Activated T-helper 2 cell treated with anti-CD3 and anti-CD28 coated beads, Interferon-gamma antibody, Interleukin-2, Interleukin-4, amounts not matched to agents 10 μg/mL and 5 μg/mL and 100 μg/mL, durations not matched to agents 14 hours and 24 hours and 36 hours (primary cell): ENCODE data around the gene JAK1. TPM values are rescaled to one million over a fixed set of nuclear protein-coding genes. Genes with fewer than 3 reads are reported as not detected.

Experiments
- DNase-seq: peaks from one replicate; pipeline ENCODE4 v3.0.0; 2021; ENCODE audit warnings: low spot score
- H3K27ac Mint-ChIP-seq: one replicate; pipeline ENCODE4 v1.8.0; 2021; ENCODE audit warnings: mixed read lengths
- H3K27me3 Mint-ChIP-seq: one replicate; pipeline ENCODE4 v1.8.0; 2021; ENCODE audit warnings: low read depth, mixed read lengths
- H3K36me3 Mint-ChIP-seq: one replicate; pipeline ENCODE4 v1.8.0; 2021; ENCODE audit warnings: low read depth, mixed read lengths
- H3K4me1 Mint-ChIP-seq: one replicate; pipeline ENCODE4 v1.8.0; 2021; ENCODE audit warnings: low read depth, mixed read lengths
- H3K4me3 Mint-ChIP-seq: one replicate; pipeline ENCODE4 v1.8.0; 2021; ENCODE audit warnings: low read depth, mild to moderate bottlenecking, moderate library complexity, mixed read lengths
- H3K9me3 Mint-ChIP-seq: one replicate; pipeline ENCODE4 v1.8.0; 2021; ENCODE audit warnings: mixed read lengths
- intact Hi-C: fragments of 100-400 bp; cut with micrococcal nuclease; formaldehyde crosslinking; loops from one replicate; pipeline ENCODE4 v1.15.1; 2023
- total RNA-seq: library from RNA; stranded (reverse); gene quantifications from 2 replicates; pipeline ENCODE4 v1.2.3, GENCODE V29; 2022

Gene JAK1
- total RNA-seq, 1 donor from 2014 or later = 99.9 TPM

DNA sequence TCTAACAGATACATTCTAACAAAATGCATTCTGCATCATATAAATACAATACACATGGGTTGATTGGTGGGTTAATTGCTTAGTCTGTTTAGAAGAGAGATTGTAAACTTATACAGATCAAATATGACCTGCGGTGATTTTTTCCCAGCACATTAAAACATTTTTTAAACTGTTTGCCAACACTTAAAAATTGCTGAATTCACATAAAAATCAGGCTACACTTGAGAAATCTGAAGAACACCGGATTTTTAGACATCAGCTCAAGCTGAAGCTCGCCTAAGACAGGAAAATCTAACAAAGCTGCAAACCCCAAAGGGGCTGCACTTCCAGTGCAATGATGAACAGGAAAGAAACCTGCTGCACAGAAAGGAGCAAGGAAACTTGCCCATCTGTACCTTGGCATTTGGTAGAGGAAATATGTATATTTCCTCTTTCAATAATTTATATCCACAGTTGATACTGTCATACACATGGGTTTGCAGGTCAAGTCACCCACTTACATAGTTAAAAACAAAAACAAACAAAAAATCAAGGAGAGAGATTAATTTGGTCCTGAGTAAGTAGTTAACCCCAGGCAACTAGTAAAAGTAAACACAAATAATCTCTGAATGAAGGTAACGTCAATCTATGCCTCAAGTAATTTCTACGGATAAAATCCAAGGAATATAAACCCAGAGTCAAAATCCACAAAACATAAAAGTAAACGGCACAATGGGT, 30.4 kb upstream of the JAK1 start:
- peaks cover 7% of the 10 kb centered on the region for H3K27me3 Mint-ChIP-seq
- H3K9me3 Mint-ChIP-seq = peaks cover 13% of the 10 kb centered on the region
- DNase-seq = no peak
- H3K27ac Mint-ChIP-seq = no peak overlapping the region
- H3K36me3 Mint-ChIP-seq = no peaks in the 10 kb centered on the region
- H3K4me3 Mint-ChIP-seq = no peak overlapping the region
- peaks cover 16% of the 10 kb centered on the region for H3K4me1 Mint-ChIP-seq
- intact Hi-C loops = no loop called here

DNA sequence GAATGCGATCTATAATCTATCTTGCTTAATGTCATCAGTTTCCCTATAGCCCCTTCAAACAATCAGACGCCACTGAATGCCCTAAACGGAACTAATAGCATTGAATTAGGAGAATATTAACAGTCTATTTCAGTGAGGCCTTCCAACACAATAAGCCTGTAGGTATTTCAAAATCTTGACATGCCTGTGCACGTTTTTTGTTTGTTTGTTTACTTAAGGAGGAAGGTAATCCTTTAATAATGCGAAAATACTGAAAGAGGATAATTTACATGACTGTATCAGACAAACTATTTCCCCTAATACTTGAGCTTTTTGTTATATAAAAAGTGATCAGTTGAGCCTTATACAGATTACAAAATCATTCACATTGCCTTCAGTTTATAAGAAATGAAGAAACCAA, 29.0 kb upstream of the JAK1 start:
- intact Hi-C loops = no loop called here
- no peak overlapping the region for H3K4me3 Mint-ChIP-seq
- H3K4me1 Mint-ChIP-seq = peaks cover 7% of the 10 kb centered on the region
- H3K27ac Mint-ChIP-seq = no peak overlapping the region
- no peaks in the 10 kb centered on the region for H3K36me3 Mint-ChIP-seq
- peaks cover 13% of the 10 kb centered on the region for H3K9me3 Mint-ChIP-seq
- no peak for DNase-seq
- peaks cover 7% of the 10 kb centered on the region for H3K27me3 Mint-ChIP-seq

DNA sequence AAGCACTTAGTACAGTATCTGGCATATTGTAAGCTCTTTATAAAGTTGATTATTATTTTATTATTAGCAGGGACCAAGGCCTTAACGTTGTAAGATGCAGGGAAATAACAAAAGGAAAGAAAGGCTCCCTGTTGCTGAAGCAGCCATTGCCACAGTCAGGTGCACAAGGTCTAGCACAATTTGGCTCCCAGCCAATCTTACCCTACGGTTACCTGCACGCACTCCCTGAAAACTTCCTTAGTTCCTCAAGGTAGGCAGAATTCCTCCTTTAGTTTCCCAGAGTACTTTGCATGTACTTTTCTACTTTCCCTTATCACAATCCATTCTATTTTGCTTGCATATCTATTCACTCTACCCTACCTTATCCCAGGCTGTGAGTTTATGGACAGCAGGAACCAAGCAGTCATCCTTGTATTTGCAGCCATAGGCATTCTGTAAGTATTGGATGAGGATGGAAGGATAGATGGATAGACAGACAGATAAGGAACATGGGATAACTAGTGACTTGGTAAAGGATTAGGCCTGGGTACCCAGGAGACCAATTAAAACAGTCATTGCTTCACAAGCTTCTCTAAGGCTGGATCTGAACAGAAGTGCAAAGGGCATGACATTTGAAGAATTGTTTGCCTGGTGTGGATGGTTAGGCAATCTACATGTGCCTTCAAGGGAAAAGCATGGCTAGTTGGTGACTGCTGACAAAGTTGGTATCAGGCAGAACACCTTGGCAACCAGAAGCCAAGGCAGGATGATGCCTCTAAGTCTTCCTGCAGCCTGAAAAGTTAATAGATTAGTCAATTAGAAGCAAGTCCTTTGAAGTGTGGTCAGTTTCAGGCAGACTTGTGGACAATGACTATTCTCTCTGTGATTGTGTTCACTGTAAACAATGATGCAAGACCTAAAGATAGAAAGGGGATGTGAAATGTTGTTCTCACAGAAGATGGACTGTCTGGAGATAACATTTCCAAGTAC, 20.8 kb upstream of the JAK1 start:
- Mint-ChIP-seq H3K4me3 (no peak overlapping the region), H3K27me3 (peaks cover 6% of the 10 kb centered on the region), H3K27ac (no peak overlapping the region), H3K4me1 (peaks cover 4% of the 10 kb centered on the region), H3K36me3 (no peaks in the 10 kb centered on the region), H3K9me3 (no peaks in the 10 kb centered on the region)
- DNase-seq = no peak
- intact Hi-C loops = no loop called here

DNA sequence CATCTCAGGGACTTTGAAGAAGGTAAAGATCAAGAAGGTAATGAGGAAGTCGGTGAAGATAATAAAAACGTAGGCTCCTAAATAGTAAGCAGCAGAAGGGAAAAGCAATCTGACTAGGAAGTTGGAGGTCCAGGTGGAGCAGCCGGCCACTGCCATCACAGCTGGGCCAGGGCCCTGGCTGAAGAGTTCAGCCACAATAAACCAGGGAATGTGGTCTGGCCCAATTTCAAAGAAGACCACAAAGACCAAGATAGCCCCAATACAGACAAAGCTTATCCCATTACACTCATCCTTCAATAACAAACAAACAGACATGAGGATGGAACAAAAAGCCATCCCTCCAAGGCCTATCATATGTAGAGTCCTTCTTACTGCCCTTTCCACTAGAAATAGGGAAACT, 18.4 kb upstream of the JAK1 start:
- no peak for DNase-seq
- H3K4me3 Mint-ChIP-seq = no peak overlapping the region
- intact Hi-C loops = no loop called here

DNA sequence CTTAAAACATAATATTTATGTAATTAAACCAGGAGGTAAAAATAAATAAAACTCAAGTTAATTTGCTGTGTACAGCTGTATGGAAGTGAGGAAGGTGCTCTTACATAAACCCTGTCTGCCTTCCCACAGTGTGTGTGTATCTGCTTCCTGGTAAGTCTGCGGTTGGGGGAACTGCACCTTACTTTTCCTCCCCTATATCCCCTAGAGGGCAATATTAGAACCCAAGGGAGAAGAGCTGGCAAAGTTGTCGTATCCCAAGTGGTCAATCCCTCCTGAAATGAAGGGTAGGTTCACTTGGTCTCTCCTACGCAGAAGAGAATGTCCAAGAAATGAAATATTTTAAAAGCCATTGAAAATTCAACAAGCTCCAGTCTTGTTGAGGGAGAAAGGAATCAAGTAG, 17.8 kb upstream of the JAK1 start:
- Mint-ChIP-seq H3K27ac (no peak overlapping the region), H3K9me3 (no peaks in the 10 kb centered on the region), H3K4me1 (peaks cover 10% of the 10 kb centered on the region), H3K36me3 (no peaks in the 10 kb centered on the region), H3K27me3 (peaks cover 6% of the 10 kb centered on the region), H3K4me3 (no peak overlapping the region)
- no peak for DNase-seq
- intact Hi-C loops = no loop called here

More for the DNA sequence above, 18.4 kb upstream of the JAK1 start:
- Mint-ChIP-seq H3K9me3 (no peaks in the 10 kb centered on the region), H3K27ac (no peak overlapping the region), H3K27me3 (peaks cover 6% of the 10 kb centered on the region), H3K4me1 (peaks cover 10% of the 10 kb centered on the region), H3K36me3 (no peaks in the 10 kb centered on the region)

DNA sequence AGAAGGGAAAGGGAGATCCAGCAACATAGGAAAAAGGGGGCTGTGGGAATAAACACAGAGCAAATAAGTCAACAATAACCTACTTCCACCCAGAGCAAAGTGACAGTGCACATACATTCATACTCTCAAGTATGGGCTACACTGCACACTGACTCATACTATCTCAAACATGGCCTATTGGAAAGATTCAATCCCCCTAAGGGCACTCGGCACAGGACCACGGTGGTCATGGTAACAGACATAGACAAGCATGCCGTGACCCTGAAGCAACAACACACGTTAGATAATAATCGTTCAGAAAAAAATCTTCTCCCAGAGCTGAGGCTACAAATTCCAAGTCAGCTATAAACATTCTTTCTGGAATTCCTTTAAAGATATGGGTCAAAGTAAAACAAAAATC, 16.8 kb upstream of the JAK1 start:
- intact Hi-C loops = no loop called here
- Mint-ChIP-seq H3K27me3 (peaks cover 6% of the 10 kb centered on the region), H3K9me3 (no peaks in the 10 kb centered on the region)

DNA sequence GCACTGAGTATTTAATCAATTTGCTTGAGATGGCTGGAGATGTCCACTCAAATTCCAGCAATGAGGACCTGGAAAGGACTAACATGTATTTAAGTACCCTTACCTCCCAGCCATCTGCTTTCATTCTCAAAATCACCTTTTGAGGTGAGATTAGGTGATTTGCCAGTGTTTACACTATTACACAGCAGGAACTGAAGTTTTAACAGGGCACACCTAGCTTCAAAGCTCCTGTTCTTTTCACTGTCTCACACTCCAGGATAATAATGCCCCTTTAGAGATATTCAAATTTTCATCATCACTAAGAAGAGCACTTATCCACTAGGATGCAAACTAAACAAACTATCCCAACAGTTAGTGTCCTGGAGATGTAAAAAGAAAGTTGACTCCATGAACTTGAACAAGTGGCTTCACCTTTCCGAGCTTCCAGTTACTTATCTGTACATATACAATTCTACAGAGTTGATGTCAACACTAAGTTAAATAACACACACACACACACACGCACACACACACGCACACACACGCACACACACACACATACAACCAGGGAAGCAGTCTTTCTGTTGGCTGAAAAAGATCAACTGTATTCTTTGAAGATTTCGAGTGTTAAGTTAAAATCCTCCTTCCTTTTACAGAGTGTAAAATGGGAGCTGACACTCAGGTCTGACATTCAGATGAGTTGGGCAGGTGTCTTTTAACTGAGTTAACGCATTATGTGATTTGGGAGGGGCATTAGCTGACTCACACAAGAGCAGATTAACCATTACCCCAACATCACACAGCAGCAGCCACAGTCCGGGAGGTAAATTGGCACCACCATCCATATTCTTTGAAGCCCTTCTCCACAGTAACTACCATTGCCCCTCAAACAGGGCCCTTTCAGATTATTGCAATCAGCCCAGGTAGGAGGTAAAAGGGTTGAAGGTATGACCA, 15.5 kb upstream of the JAK1 start:
- no peaks in the 10 kb centered on the region for H3K36me3 Mint-ChIP-seq
- no peak for DNase-seq
- no peak overlapping the region for H3K4me3 Mint-ChIP-seq
- H3K27ac Mint-ChIP-seq = no peak overlapping the region
- H3K4me1 Mint-ChIP-seq = peaks cover 10% of the 10 kb centered on the region
- no peaks in the 10 kb centered on the region for H3K9me3 Mint-ChIP-seq
- peaks cover 6% of the 10 kb centered on the region for H3K27me3 Mint-ChIP-seq
- intact Hi-C loops = no loop called here

More for the DNA sequence above, 16.8 kb upstream of the JAK1 start:
- no peak overlapping the region for H3K4me3 Mint-ChIP-seq
- no peaks in the 10 kb centered on the region for H3K36me3 Mint-ChIP-seq
- DNase-seq = no peak
- H3K27ac Mint-ChIP-seq = no peak overlapping the region
- H3K4me1 Mint-ChIP-seq = peaks cover 10% of the 10 kb centered on the region

DNA sequence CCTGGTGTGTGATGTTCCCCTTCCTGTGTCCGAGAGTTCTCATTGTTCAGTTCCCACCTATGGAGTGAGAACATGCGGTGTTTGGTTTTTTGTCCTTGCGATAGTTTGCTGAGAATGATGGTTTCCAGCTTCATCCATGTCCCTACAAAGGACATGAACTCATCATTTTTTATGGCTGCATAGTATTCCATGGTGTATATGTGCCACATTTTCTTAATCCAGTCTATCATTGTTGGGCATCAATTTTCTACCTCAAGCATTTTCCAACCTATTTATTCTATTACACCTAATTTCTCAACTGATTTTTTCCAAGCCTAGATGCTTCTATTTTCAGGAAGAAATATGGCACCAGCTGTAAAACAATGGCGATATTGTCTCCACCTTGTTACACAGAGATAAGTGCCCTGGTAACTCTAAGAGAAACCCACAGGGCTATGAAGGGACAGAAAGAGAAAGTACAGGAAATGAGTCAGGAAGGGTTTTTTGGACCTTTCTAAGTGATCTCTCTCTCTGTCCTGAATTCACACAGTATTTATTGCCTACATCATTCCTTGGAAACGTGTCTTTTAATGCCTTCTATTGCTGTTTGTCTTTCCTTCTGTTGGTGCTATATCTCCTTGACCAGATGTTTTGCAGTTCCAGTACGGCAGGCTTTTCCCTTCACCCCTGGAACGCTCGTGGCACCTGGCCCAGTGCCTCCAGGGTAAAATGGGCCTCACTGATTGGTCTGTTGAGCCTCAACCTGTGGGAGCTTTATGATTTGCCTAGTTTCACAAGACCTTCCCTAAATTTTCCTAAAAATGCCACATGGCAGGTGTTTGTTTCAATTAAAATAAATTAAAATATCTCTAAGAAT, 14.6 kb upstream of the JAK1 start:
- Mint-ChIP-seq H3K9me3 (no peaks in the 10 kb centered on the region), H3K36me3 (no peaks in the 10 kb centered on the region), H3K4me3 (no peak overlapping the region), H3K4me1 (peaks cover 10% of the 10 kb centered on the region), H3K27me3 (peaks cover 6% of the 10 kb centered on the region), H3K27ac (no peak overlapping the region)
- intact Hi-C loops = no loop called here
- no peak for DNase-seq

DNA sequence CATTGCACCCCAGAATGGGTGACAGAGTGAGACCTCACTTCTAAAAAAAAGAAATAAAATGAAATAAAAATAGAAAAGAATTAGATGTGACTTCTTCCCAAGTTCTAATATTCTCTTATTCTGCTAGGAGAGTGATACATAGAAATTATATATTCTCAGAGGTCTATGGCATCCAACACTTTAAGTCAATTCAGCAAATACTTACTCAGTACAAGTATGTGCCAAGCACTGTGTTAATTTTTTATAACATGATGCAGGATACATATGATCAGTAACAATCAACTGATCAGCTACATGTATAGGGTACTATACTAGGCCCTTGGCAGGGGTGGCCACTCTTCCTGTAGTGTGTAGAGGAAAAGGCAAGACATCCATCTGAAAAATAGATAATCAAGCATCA, 13.0 kb upstream of the JAK1 start:
- intact Hi-C loops = no loop called here
- Mint-ChIP-seq H3K36me3 (no peaks in the 10 kb centered on the region), H3K4me1 (peaks cover 10% of the 10 kb centered on the region), H3K4me3 (no peak overlapping the region), H3K9me3 (no peaks in the 10 kb centered on the region), H3K27ac (no peak overlapping the region), H3K27me3 (peaks cover 6% of the 10 kb centered on the region)
- DNase-seq = no peak

DNA sequence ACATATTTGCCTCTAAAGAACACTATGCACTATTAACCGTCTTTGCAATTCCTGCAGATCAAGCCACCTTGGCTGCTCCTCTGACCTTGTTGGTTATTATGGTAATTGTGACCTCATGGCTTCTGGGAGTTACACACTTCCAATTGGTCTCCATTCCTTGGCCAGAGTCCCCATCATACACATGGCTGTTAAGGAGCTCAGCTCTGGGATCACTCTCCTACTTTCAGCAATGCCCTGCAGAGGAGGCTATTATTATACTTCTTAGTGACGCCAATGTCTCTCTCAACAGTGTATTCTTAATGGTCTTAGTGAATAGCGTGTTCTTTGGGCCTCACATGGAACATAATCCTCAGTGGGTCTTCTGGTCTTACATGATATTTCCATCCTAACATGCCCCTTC, 10.0 kb upstream of the JAK1 start:
- DNase-seq = no peak
- peaks cover 6% of the 10 kb centered on the region for H3K4me1 Mint-ChIP-seq
- no peaks in the 10 kb centered on the region for H3K36me3 Mint-ChIP-seq
- no peaks in the 10 kb centered on the region for H3K9me3 Mint-ChIP-seq
- no peak overlapping the region for H3K4me3 Mint-ChIP-seq
- no peak overlapping the region for H3K27ac Mint-ChIP-seq
- H3K27me3 Mint-ChIP-seq = no peaks in the 10 kb centered on the region
- intact Hi-C loops = no loop called here

DNA sequence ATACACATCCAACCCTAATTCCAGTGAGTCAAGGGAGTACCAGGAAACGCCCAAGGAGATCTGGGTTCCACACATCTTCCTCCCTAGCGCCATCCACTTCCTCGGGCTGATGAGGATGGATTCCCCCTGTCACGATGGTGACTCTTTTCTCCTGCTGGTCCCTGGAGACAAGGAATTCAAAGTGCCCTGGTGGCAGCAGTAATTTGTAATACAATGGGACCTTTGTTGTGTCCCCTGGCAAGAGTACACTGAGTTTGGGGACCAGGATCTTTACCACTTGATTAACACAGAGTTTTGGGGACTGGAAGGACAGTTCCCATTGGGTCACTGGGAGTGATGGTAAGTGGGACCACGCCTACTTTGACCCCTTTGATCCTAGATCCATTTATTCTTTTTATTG, 9.4 kb upstream of the JAK1 start:
- intact Hi-C loops = no loop called here
- H3K9me3 Mint-ChIP-seq = no peaks in the 10 kb centered on the region
- H3K27ac Mint-ChIP-seq = no peak overlapping the region
- no peaks in the 10 kb centered on the region for H3K27me3 Mint-ChIP-seq
- no peak overlapping the region for H3K4me3 Mint-ChIP-seq
- H3K36me3 Mint-ChIP-seq = no peaks in the 10 kb centered on the region
- H3K4me1 Mint-ChIP-seq = no peaks in the 10 kb centered on the region
- DNase-seq = no peak

DNA sequence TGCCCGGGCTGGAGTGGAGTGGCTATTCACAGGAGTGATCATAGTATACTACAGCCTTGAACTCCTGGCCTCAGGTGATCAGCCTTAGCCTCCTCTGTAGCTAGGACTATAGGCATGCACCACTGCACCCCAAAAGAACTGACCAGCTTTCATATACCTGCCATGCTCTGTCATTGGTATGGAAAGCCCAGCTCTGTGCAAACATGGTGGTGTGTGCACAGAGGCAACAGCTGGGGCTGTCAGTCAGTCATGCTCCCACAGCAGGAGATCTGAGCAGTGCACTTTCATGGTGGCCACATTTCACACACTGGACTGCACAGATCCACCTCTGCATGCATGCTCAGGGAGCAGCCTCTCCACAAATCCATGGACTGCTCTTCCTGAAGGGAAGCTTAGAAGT, 8.8 kb upstream of the JAK1 start:
- no peak for DNase-seq
- H3K27ac Mint-ChIP-seq = no peak overlapping the region
- H3K36me3 Mint-ChIP-seq = no peaks in the 10 kb centered on the region
- H3K4me3 Mint-ChIP-seq = no peak overlapping the region
- H3K9me3 Mint-ChIP-seq = no peaks in the 10 kb centered on the region
- intact Hi-C loops = no loop called here
- H3K27me3 Mint-ChIP-seq = no peaks in the 10 kb centered on the region
- no peaks in the 10 kb centered on the region for H3K4me1 Mint-ChIP-seq
